HG03457 (cell line): Measurements from ENCODE around the gene CABLES1.
"Not testable (repeated sequence)": the region's sequence is repeated elsewhere in the genome, so short reads cannot be mapped to it uniquely, and the experiment has no call there.

Experiments
- ATAC-seq: cut with Tn5 transposase; IDR thresholded peaks from one replicate; pipeline ENCODE4 v1.9.1; 2021; ENCODE audit warnings: moderate number of reproducible peaks; ENCODE audit not compliant: unreplicated experiment

Gene CABLES1

GRCh38 chr18:23281626-23282436 lies 146.5 kb downstream of the CABLES1 start:
- ATAC-seq: no peak

DNA sequence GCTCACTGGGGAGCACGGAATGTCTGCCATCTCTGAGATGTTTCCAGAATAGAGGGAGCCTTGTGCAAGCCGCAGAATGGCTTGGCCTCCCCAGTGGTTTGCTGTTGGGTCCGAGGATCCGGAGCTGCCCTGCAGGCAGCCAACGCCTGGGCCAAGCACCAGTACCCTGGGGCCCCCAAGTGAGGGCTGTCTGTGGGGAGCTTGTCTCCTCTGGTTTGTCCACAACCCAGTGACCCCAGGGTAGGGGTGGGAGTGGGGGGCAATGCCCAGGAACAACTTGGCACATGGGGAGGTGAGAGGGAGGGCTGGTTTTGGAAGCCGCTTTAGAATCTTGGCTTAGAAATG lies 147.1 kb downstream of the CABLES1 start:
- no peak for ATAC-seq

GRCh38 chr18:23283916-23284430 lies 148.7 kb downstream of the CABLES1 start:
- peak; percentile 85 for ATAC-seq

- no peak for ATAC-seq
These were observed 149.3 kb downstream of the CABLES1 start for GRCh38 chr18:23284629-23285028.

DNA sequence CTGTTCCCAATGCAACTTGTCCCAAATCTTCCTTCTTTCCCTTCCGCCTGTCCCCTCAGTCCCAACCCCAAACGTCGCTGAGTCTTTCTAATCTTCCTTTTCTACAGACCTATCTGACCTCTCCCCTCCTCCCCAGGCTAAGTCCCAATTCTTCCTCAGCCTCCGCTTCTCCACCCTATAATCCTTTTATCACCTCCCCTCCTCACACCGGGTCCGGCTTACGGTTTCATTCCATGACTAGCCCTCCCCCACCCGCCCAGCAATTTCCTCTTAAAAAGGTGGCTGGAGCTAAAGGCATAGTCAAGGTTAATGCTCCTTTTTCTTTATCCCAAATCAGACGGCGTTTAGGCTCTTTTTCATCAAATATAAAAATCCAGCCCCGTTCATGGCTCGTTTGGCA lies 150.3 kb downstream of the CABLES1 start:
- ATAC-seq: not testable (repeated sequence)

DNA sequence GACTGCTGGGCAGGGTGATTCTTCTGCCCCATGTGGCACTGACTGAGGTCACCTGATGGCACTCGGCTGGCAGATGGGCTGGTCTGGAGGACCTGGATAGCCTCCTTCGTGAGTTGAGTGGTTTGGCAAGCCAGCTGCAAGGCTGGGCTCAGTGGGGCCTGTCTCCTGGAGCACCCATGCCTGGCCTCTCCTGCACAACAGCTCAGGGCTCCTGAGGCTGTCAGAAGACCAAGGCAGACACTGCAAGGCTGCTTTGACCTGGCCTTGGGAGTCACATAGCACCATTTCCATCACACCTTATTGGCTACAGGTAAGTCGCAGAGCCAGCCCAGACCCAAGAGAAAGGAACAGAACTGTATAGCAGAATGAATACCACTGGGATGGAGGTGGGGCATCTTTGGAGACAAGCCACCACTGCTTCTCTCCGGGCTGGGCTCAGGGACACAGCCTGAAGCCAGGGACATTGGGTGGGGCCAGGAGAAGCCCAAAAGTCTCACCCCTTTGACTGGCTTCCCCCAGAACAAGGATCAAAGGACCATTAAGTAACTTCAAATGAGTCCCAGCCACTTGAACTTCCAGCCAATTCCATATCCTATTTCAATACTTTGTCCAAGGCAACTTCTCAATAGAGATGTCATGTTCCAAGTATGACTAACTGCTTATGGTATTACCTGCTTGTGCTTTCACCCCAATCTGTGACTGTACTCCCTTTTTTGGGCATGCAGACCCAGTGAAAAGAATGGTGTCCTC lies 156.3 kb downstream of the CABLES1 start:
- ATAC-seq: no peak

GRCh38 chr18:23300231-23300805 lies 165.0 kb downstream of the CABLES1 start:
- ATAC-seq: no peak

GRCh38 chr18:23301972-23302371 lies 166.7 kb downstream of the CABLES1 start:
- ATAC-seq: no peak

- no peak for ATAC-seq
These were observed 167.2 kb downstream of the CABLES1 start for GRCh38 chr18:23302511-23302850.

- ATAC-seq: no peak
These were observed 167.7 kb downstream of the CABLES1 start for GRCh38 chr18:23302851-23303527.

DNA sequence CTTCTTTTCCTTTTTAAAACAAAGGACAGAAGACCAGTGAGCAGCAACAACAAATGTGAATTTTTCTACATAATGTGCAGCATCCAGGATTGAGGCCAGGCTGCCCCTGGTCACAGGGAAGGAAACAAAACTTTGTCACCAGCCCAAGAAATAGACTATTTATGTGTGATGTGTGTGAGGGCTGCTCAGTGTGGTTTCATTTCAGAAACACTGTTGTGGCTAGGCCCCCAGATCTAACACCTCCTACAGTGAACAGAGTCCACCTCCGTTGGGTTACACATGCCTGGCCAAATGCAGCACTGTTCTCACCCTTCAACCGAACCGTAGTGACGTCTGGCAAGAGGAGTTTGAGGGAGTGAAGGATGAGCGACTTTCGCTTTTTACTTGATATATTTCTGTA lies 171.5 kb downstream of the CABLES1 start:
- ATAC-seq: no peak

GRCh38 chr18:23307567-23308295 lies 172.4 kb downstream of the CABLES1 start:
- peak; percentile 58 for ATAC-seq
